Left kidney (tissue), 2 donors: Measurements from ENCODE around the gene PTPN20. TPM values are rescaled to one million over a fixed set of nuclear protein-coding genes. Genes with fewer than 3 reads are reported as not detected.

Experiments
- DNase-seq: peaks from one replicate; pipeline ENCODE4 v3.0.0-alpha.2; 2013
- polyA plus RNA-seq: library from polyadenylated mRNA; unstranded; fragments of 120-200 nt; gene quantifications from one replicate; pipeline ENCODE4 v1.2.1, GENCODE V29; 2013; ENCODE audit not compliant: insufficient read length

PTPN20 gene
- polyA plus RNA-seq, 1 donor = 7.3 TPM

GRCh38 chr10:47047577-47048525 is 136.6 kb downstream of the PTPN20 start:
- peak; percentile 60 for DNase-seq

GRCh38 chr10:47048526-47048905 is 137.3 kb downstream of the PTPN20 start:
- no peak for DNase-seq

DNA sequence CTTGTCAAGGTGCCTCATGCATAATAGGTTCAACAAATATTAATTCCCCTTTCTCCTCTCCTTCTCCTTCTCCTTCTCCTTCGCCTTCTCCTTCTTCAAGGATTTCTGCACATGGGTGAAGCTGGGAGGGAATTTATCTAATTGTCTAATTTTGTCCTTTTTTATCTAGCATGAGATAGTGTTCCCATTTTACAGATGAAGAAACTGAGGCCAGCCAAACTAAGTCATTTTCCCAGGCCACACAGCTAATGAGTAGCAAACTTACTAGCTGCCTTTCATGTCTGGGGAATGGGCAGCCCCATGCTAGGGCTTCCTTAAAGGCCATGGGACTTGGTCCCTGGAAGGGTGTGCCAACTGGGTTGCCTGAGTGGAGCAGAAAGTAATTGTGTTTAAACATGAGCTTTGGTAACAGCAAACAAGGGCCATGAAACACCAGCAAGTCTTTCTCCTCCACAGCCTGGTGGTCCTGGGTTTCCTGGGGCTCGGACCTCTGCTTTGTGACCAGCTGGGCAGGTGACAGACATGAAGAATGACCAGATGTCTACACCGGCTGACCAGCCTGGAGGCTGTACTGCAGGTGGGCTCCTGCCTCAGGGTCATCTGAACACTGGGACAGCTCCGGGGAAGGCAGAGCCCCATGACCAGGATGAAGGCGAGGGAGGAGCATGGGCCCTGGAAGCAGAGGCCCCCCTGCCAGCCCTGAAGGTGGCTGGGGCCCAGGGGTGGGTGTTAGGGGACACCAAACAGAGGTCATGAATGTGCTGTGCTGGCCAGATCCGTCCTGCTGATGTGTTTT is 138.0 kb downstream of the PTPN20 start:
- DNase-seq = no peak

DNA sequence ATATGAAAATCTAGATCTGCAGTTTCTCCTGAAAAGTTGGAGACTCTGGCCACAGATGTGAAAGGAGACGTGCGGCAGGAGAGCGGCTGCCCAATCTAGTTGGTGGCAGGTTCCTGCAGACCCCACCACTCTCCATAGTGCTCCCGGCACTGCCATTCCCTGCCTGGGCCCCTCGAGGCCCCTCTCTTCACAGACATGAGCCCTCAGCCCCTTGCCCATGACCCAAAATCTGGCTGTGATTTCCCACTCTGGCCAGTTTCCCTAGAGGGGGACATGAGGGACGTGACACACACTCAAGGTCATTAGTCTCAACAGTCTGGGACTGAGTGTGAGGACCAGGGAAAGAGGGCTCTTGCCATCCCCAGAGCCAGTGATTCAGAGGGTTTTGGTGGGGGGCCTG is 138.7 kb downstream of the PTPN20 start:
- DNase-seq = no peak

DNA sequence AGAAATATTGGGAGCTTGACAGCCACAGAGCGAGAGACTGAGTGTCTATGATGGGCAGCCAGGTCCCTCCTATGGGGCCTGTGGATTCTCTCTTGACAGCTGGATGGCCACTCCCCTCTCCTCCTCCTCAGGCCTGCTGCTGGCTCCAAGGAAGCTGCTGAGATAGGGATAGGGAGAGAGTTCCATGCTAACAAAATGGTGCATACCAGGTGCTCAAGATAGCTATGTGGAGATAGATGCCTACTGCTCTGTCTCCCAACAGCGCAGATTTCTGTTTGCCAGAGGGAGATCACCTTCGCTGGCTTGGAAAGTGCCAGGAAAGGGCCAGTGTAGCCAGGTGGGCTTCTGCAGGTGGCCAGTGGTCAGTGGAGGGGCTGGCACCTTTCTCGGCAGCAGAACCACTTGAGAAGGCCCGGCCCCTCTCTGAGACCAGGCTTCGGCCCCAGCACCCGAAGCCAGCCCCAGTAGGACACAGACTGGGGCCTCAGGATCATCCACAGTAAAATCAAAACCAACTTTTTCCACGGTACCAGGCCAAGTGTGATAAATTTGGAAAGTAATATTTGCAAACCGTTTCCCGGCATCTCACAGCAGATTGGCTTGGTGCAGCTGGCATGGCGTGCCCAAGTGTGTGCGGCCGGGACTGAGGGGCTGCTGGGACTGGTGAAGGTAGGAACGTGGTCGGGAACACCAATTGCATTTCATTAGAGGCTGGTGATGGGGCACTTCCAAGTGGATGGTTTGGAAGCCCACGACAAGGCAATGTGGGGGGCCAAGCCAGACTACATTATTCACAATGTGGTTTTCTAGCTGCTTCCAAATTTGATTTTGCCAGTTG is 139.6 kb downstream of the PTPN20 start:
- no peak for DNase-seq

DNA sequence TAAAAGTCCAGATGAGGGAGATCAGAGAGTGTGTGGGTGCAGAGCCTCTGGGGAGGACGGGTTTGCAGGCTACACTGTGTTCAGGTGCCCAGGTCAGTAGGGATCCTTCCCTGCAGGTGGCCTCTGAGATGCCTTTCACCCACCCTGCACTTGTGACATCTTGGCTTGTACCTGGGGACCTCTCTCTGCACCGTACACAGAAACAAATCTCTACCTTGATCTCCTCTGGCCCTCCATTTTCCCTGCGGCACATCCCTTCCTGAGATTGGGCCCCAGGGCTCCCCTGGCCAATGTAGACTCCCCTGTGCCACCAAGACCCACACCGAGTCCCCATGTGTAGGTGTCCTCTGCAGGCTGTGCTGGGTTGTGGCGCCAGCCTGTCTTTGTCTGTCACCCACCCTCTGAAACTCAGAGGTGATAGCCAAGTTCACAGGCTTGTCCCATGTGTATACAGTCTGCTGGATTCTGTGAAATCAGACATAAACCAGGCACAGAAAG is 140.6 kb downstream of the PTPN20 start:
- DNase-seq = no peak
